Purkinje cell (primary cell): ENCODE results near the gene THAP12. TPM values are rescaled to one million over a fixed set of nuclear protein-coding genes. Genes with fewer than 3 reads are reported as not detected.

Source experiments
- polyA plus RNA-seq: library from polyadenylated mRNA; unstranded; fragments of >200 nt; fragmentation: Nextera tagmentation; gene quantifications from 2 replicates; pipeline ENCODE4 v1.2.1, GENCODE V29; 2014

The THAP12 gene
- polyA plus RNA-seq: 34.4 and 51.0 TPM in 2 replicates

GRCh38 chr11:76380977-76381719 lies at the start of gene THAP12, which contains the start of gene GVQW3:
TSS of gene THAP12 (minus strand) at chr11:76381132. CDS start at chr11:76380836, 296 bp downstream.
TSS of gene GVQW3 (plus strand) at chr11:76381323. CDS start at chr11:76381829, 506 bp downstream.

Other genes with a start within 250 kb of the THAP12 start
- 10.8 and 14.9 TPM in 2 replicates for gene WNT11, start 174.6 kb downstream of the THAP12 start, polyA plus RNA-seq
- 0.80 and 3.0 TPM in 2 replicates for gene GVQW3, start 191 bp upstream of the THAP12 start, polyA plus RNA-seq
- gene EMSY, start 63.9 kb upstream of the THAP12 start, polyA plus RNA-seq: 19.4 and 20.5 TPM in 2 replicates